Inflammatory macrophage treated with lipopolysaccharide for 4 hours (primary cell): ENCODE data around the gene PTH2R.
"Not testable (repeated sequence)": the region's sequence is repeated elsewhere in the genome, so short reads cannot be mapped to it uniquely, and the experiment has no call there.

Source experiments
- DNase-seq: peaks from one replicate; pipeline ENCODE4 v3.0.0-alpha.2; 2020

Gene PTH2R

GRCh38 chr2:208488686-208489564 is 82.3 kb downstream of the PTH2R start:
- no peak for DNase-seq

GRCh38 chr2:208489687-208490086 is 83.1 kb downstream of the PTH2R start:
- no peak for DNase-seq

GRCh38 chr2:208490492-208490891 is 83.9 kb downstream of the PTH2R start:
- no peak for DNase-seq

- no peak for DNase-seq
Measured at GRCh38 chr2:208491641-208492040, 85.0 kb downstream of the PTH2R start.

- no peak for DNase-seq
Measured at GRCh38 chr2:208492069-208492468, 85.5 kb downstream of the PTH2R start.

- DNase-seq: no peak
Measured at GRCh38 chr2:208493186-208493585, 86.6 kb downstream of the PTH2R start.

GRCh38 chr2:208496129-208496528 is 89.5 kb downstream of the PTH2R start:
- no peak for DNase-seq

GRCh38 chr2:208501206-208501605 is 94.6 kb downstream of the PTH2R start:
- no peak for DNase-seq

- no peak for DNase-seq
Measured at GRCh38 chr2:208502288-208502687, 95.7 kb downstream of the PTH2R start.

- not testable (repeated sequence) for DNase-seq
Measured at GRCh38 chr2:208505365-208505764, 98.8 kb downstream of the PTH2R start.

- DNase-seq: no peak
Measured at GRCh38 chr2:208509586-208509985, 103.0 kb downstream of the PTH2R start.

- no peak for DNase-seq
Measured at GRCh38 chr2:208511016-208511415, 104.4 kb downstream of the PTH2R start.

- DNase-seq: no peak
Measured at GRCh38 chr2:208511573-208511972, 105.0 kb downstream of the PTH2R start.

GRCh38 chr2:208515099-208515498 is 108.5 kb downstream of the PTH2R start:
- DNase-seq: no peak

- DNase-seq: not testable (repeated sequence)
Measured at GRCh38 chr2:208523069-208523468, 116.5 kb downstream of the PTH2R start.

GRCh38 chr2:208525165-208525564 is 118.6 kb downstream of the PTH2R start:
- not testable (repeated sequence) for DNase-seq

- no peak for DNase-seq
Measured at GRCh38 chr2:208529796-208530195, 123.2 kb downstream of the PTH2R start.

GRCh38 chr2:208531361-208531760 is 124.8 kb downstream of the PTH2R start:
- no peak for DNase-seq

- DNase-seq: not testable (repeated sequence)
Measured at GRCh38 chr2:208535578-208535977, 129.0 kb downstream of the PTH2R start.

GRCh38 chr2:208541461-208541988 is 134.9 kb downstream of the PTH2R start:
- DNase-seq: no peak

- DNase-seq: no peak
Measured at GRCh38 chr2:208541989-208542464, 135.4 kb downstream of the PTH2R start.

GRCh38 chr2:208542465-208543041 is 136.0 kb downstream of the PTH2R start:
- no peak for DNase-seq
